Lower leg skin (tissue), 3 donors: ENCODE data around the gene GIMAP4.

ENCODE experiments used
- CTCF ChIP-seq, 3 donors: fragments of 450-650 bp; IDR thresholded peaks; one replicate each; pipeline ENCODE4 v1.5.1; 2016; ENCODE audit warnings: antibody characterized with exemption in 3 of 3, mild to moderate bottlenecking in 3 of 3, moderate library complexity in 2 of 3
- POLR2A ChIP-seq, 2 donors: fragments of 450-650 bp; IDR thresholded peaks; one replicate each; pipeline ENCODE4 v1.6.1; 2016 to 2017; ENCODE audit warnings: antibody characterized with exemption in 2 of 2, mild to moderate bottlenecking in 1 of 2, moderate library complexity in 1 of 2

GRCh38 chr7:150567169-150567568 is at the start of gene GIMAP4:
- TF ChIP-seq CTCF (IDR thresholded peaks at IDR 0.05): no peak
- no peak for TF ChIP-seq POLR2A (IDR thresholded peaks at IDR 0.05)
